Measurements from ENCODE around the gene ELOVL2.

ELOVL2 gene

DNA sequence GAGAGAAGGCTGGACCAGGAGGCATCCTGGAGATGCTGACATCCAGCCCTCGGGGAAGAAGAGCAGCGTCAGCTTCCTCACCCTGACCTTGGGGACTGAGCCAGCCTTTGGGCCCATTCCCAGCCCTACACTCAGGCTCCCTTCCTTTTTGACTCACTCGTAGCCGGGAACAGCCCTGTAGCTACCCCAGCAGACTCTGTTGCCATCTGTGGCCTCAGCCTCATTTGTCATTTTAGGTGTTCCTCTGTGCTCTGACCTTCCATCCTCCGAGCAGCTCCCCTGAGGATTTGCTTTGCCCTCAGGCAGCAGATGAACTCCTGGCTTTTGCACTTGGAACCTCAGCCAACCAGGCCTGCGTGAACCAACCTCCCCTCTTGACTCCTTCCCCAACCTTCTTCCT lies 67.5 kb downstream of the ELOVL2 start:
- DNase-seq: no peak

DNA sequence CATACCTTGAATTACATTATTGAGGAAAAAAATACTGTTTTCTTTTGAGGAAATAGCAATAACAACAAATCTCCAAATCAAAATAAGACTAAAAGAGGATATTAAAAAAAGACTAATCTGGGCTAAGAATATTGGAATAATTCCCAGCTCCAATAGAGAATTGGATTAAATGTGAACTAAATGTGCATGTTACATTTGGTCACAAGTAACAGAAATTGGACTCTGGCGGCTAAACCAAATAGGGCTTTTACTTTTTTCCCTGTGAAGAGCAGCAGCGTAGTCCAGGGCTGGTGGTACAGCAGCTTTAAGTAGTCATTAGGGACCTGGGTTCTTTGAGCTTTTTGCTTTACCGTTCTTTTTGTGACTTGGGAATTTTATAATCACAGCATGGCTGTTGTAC lies 71.9 kb downstream of the ELOVL2 start:
- no peak for DNase-seq

GRCh38 chr6:10970731-10971130 lies 73.4 kb downstream of the ELOVL2 start:
- DNase-seq: no peak

GRCh38 chr6:10968776-10969175 lies 75.3 kb downstream of the ELOVL2 start:
- no peak for DNase-seq

DNA sequence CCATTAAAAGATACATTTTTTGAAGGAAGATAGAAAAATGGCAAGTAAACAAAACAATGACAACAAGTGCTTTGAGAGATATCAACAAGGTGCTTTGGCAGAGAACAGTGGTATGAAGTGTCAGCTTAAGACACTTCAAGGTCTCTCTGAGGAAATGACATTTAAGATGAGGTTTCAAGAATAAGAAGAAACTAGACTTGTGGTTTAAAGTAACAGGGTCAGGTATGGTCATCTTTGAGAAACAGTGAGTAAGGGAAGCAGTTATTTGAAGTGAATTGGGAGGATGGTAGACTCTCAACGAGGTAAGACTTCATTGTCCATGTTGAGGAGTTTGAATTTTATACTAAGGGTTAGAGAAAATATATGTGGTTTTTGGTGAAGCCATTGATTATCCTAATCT lies 79.4 kb downstream of the ELOVL2 start:
- DNase-seq: no peak

DNA sequence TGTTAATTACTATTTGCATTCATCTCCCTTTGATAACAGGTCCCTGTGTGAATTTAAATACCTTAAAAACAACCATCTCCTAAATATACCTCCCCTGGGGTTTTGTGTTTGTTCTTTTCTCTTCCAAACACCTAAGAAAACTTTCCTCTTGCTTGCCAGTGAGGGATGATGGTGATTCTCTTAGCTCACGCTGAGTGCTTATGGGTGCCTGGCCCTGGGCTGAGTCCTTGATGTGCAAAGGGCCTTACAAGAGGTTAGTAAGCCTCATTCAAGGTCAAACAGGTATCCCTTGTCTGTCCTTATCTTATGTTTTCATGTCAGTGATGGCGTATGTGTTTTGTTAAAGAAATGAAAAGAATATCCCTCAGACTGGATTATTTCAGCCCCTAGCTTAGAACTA lies 81.0 kb downstream of the ELOVL2 start:
- DNase-seq: no peak

DNA sequence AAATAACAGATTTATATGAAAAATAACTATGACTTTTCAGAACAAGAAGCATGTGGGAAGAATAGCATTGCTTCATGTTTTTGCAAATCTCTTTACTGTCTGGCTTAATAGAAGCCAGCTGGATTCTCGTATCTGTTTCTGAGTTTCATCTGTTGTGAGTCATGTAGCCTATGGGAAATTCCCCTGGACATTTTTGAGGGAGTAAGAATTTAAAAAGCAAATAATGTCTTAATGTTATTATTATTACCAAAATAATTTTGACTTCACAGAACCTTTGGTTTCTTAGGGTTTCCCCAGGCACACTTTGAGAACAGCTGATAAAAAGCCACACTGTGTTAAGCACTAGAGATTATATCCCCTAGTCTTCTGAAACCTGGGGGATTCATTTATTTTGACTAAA lies 81.4 kb downstream of the ELOVL2 start:
- no peak for DNase-seq

GRCh38 chr6:10961837-10962236 lies 82.3 kb downstream of the ELOVL2 start:
- DNase-seq: no peak

DNA sequence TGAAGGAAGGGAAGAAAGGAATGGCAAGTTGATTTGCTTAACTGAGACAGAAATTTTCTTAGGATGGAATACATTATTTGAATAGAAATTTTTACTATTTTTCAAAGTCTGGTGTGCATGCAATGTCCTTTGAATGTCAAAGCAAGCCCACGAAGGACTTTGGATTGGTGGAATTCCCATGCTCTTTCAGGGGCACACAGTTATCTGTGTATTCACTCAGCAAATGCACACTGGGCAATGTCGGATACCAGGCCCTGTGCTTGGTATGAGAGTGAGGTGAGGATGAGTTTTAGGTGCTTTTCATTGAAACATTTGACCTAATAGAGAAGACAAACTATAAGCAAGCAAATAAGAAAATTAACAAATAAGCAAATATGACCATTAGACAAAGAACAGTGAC lies 83.9 kb downstream of the ELOVL2 start:
- DNase-seq: no peak

GRCh38 chr6:10957414-10957886 lies 86.7 kb downstream of the ELOVL2 start:
- no peak for DNase-seq

DNA sequence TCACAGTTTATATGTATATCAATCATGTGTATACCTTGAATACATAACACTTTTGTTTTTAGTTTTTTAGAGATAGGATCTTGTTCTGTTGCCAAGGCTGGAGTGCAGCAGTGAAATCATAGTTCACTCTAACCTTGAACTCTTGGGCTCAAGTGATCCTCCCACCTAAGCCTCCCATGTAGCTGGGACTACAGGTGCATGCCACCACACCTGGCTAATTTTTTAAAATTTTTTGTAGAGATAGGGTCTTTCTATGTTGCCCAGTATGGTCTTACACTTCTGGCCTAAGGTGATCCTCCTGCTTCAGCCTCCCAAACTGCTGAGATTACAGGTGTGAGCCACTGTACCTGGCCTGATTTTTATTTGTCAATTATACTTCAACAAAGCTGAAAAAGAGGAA lies 87.3 kb downstream of the ELOVL2 start:
- DNase-seq: no peak

DNA sequence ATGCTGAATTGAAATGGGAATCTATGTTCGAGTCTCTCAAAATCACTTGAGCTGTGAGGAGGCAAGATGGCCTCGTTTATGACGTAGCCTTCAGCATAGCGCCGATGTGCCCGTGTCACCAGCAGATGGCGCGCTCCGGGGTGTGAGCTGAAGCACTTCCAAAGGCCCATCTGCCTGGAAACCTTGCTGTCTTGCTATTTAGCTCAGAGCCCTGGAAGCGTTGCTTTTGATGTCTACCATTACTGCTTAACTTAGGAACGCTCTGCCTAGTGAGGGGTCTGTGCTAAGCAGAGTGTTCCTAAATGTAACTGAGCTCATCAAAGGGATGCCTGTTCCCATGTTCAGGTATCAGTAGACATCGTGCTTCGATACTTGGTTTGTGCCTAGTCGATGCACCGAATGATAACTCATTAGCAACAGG lies 89.5 kb downstream of the ELOVL2 start:
- DNase-seq: peak; percentile 82

GRCh38 chr6:10951675-10952282 lies 92.3 kb downstream of the ELOVL2 start:
- DNase-seq: no peak

GRCh38 chr6:10949579-10950490 lies 94.3 kb downstream of the ELOVL2 start:
- DNase-seq: no peak

GRCh38 chr6:10947966-10948365 lies 96.1 kb downstream of the ELOVL2 start:
- no peak for DNase-seq

DNA sequence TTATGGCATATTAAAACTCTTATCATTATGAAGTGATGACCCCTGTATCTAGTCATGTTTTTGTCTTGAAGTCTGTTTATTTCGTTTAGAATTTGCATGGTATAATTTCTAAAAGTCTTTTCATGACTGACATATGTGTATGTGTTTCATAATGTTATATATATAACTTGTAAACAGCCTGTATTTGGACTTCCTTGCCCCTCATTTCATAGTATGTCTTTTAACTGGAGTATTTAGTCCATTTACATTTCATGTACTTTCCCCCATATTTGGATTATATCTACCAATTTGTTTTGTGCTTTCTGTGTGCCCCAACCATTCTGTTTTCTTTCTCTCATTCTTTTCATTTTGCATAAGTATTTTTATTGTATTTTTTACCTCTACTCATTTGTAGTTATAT lies 98.3 kb downstream of the ELOVL2 start:
- DNase-seq: no peak

DNA sequence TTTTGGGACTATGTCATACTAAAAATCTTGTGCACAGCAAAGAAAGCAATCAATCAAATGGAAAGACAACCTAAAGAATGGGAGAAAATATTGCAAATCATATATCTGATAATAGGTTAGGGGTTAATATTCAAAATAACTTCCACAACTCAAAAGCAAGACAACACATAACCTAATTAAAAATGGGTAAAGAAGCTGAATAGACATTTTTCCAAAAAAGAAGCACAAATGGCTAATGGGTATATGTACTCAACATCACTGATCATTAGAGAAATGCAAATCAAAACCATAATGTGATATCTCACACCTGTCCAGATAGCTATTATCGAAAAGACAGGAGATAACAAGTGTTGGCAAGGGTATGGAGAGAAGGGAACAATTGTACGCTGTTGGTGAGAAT lies 104.3 kb downstream of the ELOVL2 start:
- DNase-seq: no peak

DNA sequence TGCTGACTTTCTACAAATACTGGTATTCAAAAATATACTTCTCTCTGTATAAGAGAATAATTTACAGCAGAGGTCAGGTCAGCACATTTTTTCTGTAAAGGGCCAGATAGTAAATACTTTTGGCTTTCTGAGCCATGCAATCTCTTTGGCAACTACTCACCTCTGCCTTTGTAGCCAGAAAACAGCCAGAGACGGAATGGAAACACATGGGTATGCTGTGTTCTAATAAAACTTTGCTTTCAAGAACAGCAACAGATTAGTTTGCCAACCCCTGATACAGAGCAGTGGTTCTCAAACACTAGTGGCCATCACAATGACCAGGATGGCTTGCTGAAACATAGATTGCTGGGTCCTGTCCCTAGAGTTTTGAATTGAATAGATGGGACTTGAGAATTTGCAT lies 111.0 kb downstream of the ELOVL2 start:
- no peak for DNase-seq
